GM18951 (cell line): ENCODE data around the gene OR10C1.

Experiments
- POLR2A ChIP-seq: IDR thresholded peaks from 4 replicates; pipeline ENCODE4 v1.6.1; 2011; ENCODE audit warnings: mild to moderate bottlenecking; ENCODE audit not compliant: insufficient read length, insufficient read depth; ENCODE audit errors: extremely low read depth
- in situ Hi-C: fragments of 300-500 bp; cut with MboI; formaldehyde crosslinking; loops from one replicate; pipeline ENCODE4 v1.12.0; 2022; ENCODE audit warnings: low sequenced_read_pairs, mixed read lengths, inconsistent platforms; ENCODE audit not compliant: unreplicated experiment

OR10C1 gene

GRCh38 chr6:29451471-29452193 lies 12.5 kb downstream of the OR10C1 start:
- no peak for TF ChIP-seq POLR2A
- in situ Hi-C loops: no loop called here

GRCh38 chr6:29456971-29457370 lies 17.9 kb downstream of the OR10C1 start, which contains the start of the genes OR11A1 and OR2H1:
OR11A1 (minus strand) TSS chr6:29457071; CDS start chr6:29427641, 29,430 bp downstream.
OR2H1 (plus strand) TSS chr6:29457155; CDS start chr6:29461770, 4,615 bp downstream.
- TF ChIP-seq POLR2A: no peak
- in situ Hi-C loops: no loop called here

- TF ChIP-seq POLR2A: no peak
These were observed 22.1 kb downstream of the OR10C1 start for GRCh38 chr6:29461021-29461814.

GRCh38 chr6:29462022-29462421 lies 22.9 kb downstream of the OR10C1 start:
- in situ Hi-C loops: no loop called here
- TF ChIP-seq POLR2A: no peak

More at GRCh38 chr6:29461021-29461814, 22.1 kb downstream of the OR10C1 start:
- in situ Hi-C loops: no loop called here

GRCh38 chr6:29465279-29465678 lies 26.2 kb downstream of the OR10C1 start:
- in situ Hi-C loops: no loop called here
- no peak for TF ChIP-seq POLR2A

GRCh38 chr6:29465801-29466200 lies 26.7 kb downstream of the OR10C1 start:
- in situ Hi-C loops: no loop called here
- no peak for TF ChIP-seq POLR2A

GRCh38 chr6:29466241-29466640 lies 27.1 kb downstream of the OR10C1 start:
- in situ Hi-C loops: no loop called here
- no peak for TF ChIP-seq POLR2A

GRCh38 chr6:29474996-29475395 lies 35.9 kb downstream of the OR10C1 start:
- TF ChIP-seq POLR2A: no peak
- in situ Hi-C loops: no loop called here

GRCh38 chr6:29477923-29478450 lies 38.9 kb downstream of the OR10C1 start:
- in situ Hi-C loops: no loop called here
- no peak for TF ChIP-seq POLR2A

GRCh38 chr6:29478740-29479139 lies 39.6 kb downstream of the OR10C1 start:
- no peak for TF ChIP-seq POLR2A
- in situ Hi-C loops: no loop called here

- TF ChIP-seq POLR2A: no peak
- in situ Hi-C loops: no loop called here
These were observed 40.5 kb downstream of the OR10C1 start for GRCh38 chr6:29479560-29479959.

- TF ChIP-seq POLR2A: no peak
- in situ Hi-C loops: no loop called here
These were observed 44.1 kb downstream of the OR10C1 start for GRCh38 chr6:29483186-29483585.

GRCh38 chr6:29483735-29484134 lies 44.6 kb downstream of the OR10C1 start:
- no peak for TF ChIP-seq POLR2A
- in situ Hi-C loops: no loop called here

GRCh38 chr6:29486577-29486976 lies 47.5 kb downstream of the OR10C1 start:
- no peak for TF ChIP-seq POLR2A
- in situ Hi-C loops: no loop called here

- no peak for TF ChIP-seq POLR2A
- in situ Hi-C loops: no loop called here
These were observed 48.0 kb downstream of the OR10C1 start for GRCh38 chr6:29487131-29487530.
